HEK293 (cell line): ENCODE results near the gene RTP5.
"Not testable (repeated sequence)": the region's sequence is repeated elsewhere in the genome, so short reads cannot be mapped to it uniquely, and the experiment has no call there.

Source experiments
- CTCF ChIA-PET: fragments of 350-600 bp; formaldehyde crosslinking; extraction: SDS; loops from one replicate; lab custom pipeline; 2021; ENCODE audit warnings: antibody characterized with exemption; lab: Yijun Ruan, JAX
- POLR2A ChIA-PET: fragments of 300-600 bp; formaldehyde crosslinking; extraction: SDS; loops from one replicate; lab custom pipeline; 2020; ENCODE audit warnings: antibody characterized with exemption, inconsistent platforms; lab: Yijun Ruan, JAX
- H3K27ac ChIP-seq: fragments of 200-500 bp; sonication (Bioruptor generic); 2 replicates; pipeline ENCODE4 v1.5.1; 2014; ENCODE audit warnings: low read depth, low read length, control low read depth, inconsistent platforms; ENCODE audit errors: extremely low read depth
- H3K36me3 ChIP-seq, 2 experiments: fragments of 200-500 bp in 1 of 2; sonication (Bioruptor generic) in 1 of 2; 1 replicate in 1 of 2; 2 replicates in 1 of 2; pipeline ENCODE4 v1.5.1; 2014 to 2017; ENCODE audit warnings: inconsistent platforms in 2 of 2, low read length in 2 of 2; ENCODE audit not compliant: control insufficient read depth in 2 of 2, insufficient read depth in 1 of 2
- H3K4me1 ChIP-seq: fragments of 200-500 bp; sonication (Bioruptor generic); 2 replicates; pipeline ENCODE4 v1.5.1; 2014; ENCODE audit warnings: mild to moderate bottlenecking, low read length, inconsistent platforms; ENCODE audit not compliant: control insufficient read depth, insufficient read depth
- H3K4me3 ChIP-seq: 2 replicates; pipeline ENCODE4 v1.5.1; 2011; ENCODE audit warnings: low read depth, mild to moderate bottlenecking, control low read depth, low read length, moderate library complexity
- H3K9me3 ChIP-seq: fragments of 200-500 bp; sonication (Bioruptor generic); 2 replicates; pipeline ENCODE4 v1.5.1; 2014; ENCODE audit warnings: low read depth, low read length, inconsistent platforms; ENCODE audit not compliant: control insufficient read depth, insufficient read depth
- INSM2 ChIP-seq: fragments of 450-650 bp; formaldehyde crosslinking; IDR thresholded peaks from 2 replicates; pipeline ENCODE4 v1.5.1; 2016; ENCODE audit warnings: missing biosample characterization, missing genetic modification characterization
- KLF17 ChIP-seq: fragments of 450-650 bp; formaldehyde crosslinking; IDR thresholded peaks from 2 replicates; pipeline ENCODE4 v1.5.1; 2016; ENCODE audit warnings: missing biosample characterization, missing genetic modification characterization
- SCRT2 ChIP-seq: fragments of 450-650 bp; formaldehyde crosslinking; IDR thresholded peaks from 2 replicates; pipeline ENCODE4 v1.5.1; 2016; ENCODE audit warnings: missing biosample characterization, missing genetic modification characterization
- SETDB1 ChIP-seq: IDR thresholded peaks from one replicate; pipeline ENCODE4 v1.6.1; 2017; ENCODE audit warnings: mild to moderate bottlenecking, low read length, moderate library complexity, mixed read lengths; ENCODE audit not compliant: insufficient read length
- TRIM28 ChIP-seq: IDR thresholded peaks from 2 replicates; pipeline ENCODE4 v1.6.1; 2011; ENCODE audit warnings: low read length, control low read depth, borderline replicate concordance
- ZBTB10 ChIP-seq: fragments of 450-650 bp; formaldehyde crosslinking; IDR thresholded peaks from 2 replicates; pipeline ENCODE4 v1.5.1; 2016; ENCODE audit warnings: missing biosample characterization, missing genetic modification characterization
- ZNF10 ChIP-seq: fragments of 450-650 bp; formaldehyde crosslinking; IDR thresholded peaks from 2 replicates; pipeline ENCODE4 v1.5.1; 2017; ENCODE audit warnings: missing biosample characterization, missing genetic modification characterization
- ZNF114 ChIP-seq: fragments of 450-650 bp; formaldehyde crosslinking; IDR thresholded peaks from 2 replicates; pipeline ENCODE4 v1.5.0; 2017; ENCODE audit warnings: missing biosample characterization, missing genetic modification characterization
- ZNF223 ChIP-seq: fragments of 450-650 bp; formaldehyde crosslinking; IDR thresholded peaks from 2 replicates; pipeline ENCODE4 v1.5.1; 2016; ENCODE audit warnings: missing biosample characterization, missing genetic modification characterization
- ZNF354C ChIP-seq: fragments of 450-650 bp; formaldehyde crosslinking; IDR thresholded peaks from 2 replicates; pipeline ENCODE4 v1.5.1; 2016; ENCODE audit warnings: missing biosample characterization, missing genetic modification characterization, low read depth, borderline replicate concordance
- ZNF394 ChIP-seq: fragments of 450-650 bp; formaldehyde crosslinking; IDR thresholded peaks from 2 replicates; pipeline ENCODE4 v1.5.1; 2016; ENCODE audit warnings: missing biosample characterization, missing genetic modification characterization, mild to moderate bottlenecking, moderate library complexity, borderline replicate concordance
- ZNF510 ChIP-seq: fragments of 450-650 bp; formaldehyde crosslinking; IDR thresholded peaks from 2 replicates; pipeline ENCODE4 v1.5.1; 2018; ENCODE audit warnings: mild to moderate bottlenecking, missing genetic modification characterization, missing biosample characterization; ENCODE audit not compliant: insufficient replicate concordance
- ZNF521 ChIP-seq: fragments of 450-650 bp; formaldehyde crosslinking; IDR thresholded peaks from 2 replicates; pipeline ENCODE4 v1.5.1; 2017; ENCODE audit warnings: missing biosample characterization, mild to moderate bottlenecking, missing genetic modification characterization
- ZNF654 ChIP-seq: fragments of 450-650 bp; formaldehyde crosslinking; IDR thresholded peaks from 2 replicates; pipeline ENCODE4 v1.5.1; 2016; ENCODE audit warnings: low read depth, missing biosample characterization, missing genetic modification characterization
- ZNF777 ChIP-seq: fragments of 450-650 bp; formaldehyde crosslinking; IDR thresholded peaks from 2 replicates; pipeline ENCODE4 v1.5.1; 2017; ENCODE audit warnings: missing biosample characterization, missing genetic modification characterization, borderline replicate concordance
- ZSCAN30 ChIP-seq: fragments of 450-650 bp; IDR thresholded peaks from 2 replicates; pipeline ENCODE4 v1.5.1; 2018; ENCODE audit warnings: missing biosample characterization, mild to moderate bottlenecking, missing genetic modification characterization, moderate library complexity

Gene RTP5

GRCh38 chr2:241874277-241874925, 4.9 kb downstream of the RTP5 start (continued):
- TF ChIP-seq ZNF354C (tag by site-specific recombination): no peak
- TF ChIP-seq ZNF777 (tag by site-specific recombination): no peak

GRCh38 chr2:241875754-241876527, 6.4 kb downstream of the RTP5 start:
- H3K36me3 ChIP-seq, H3K27ac ChIP-seq, POLR2A ChIA-PET, H3K4me3 ChIP-seq: not testable (repeated sequence)
- TF ChIP-seq SCRT2 (tag by site-specific recombination) (peak; percentile 73), SETDB1 (peak; percentile 91), ZNF654 (tag by site-specific recombination) (peak; percentile 47), ZSCAN30 (tag by site-specific recombination) (peak; percentile 17; the same call in 1 of the 2 replicates), TRIM28 (peak; percentile 74; the same call in 1 of the 2 replicates)
- TF ChIP-seq, all 188 proteins: peak for 5; not testable (repeated sequence) for 183
- CTCF ChIA-PET, H3K4me1 ChIP-seq, H3K9me3 ChIP-seq: not testable (repeated sequence)

- Histone ChIP-seq H3K36me3 (no peaks in the 10 kb centered on the region), H3K9me3 (no peaks in the 10 kb centered on the region), H3K4me3 (no peak overlapping the region), H3K27ac (no peak overlapping the region), H3K4me1 (no peaks in the 10 kb centered on the region)
- ChIA-PET CTCF (interaction anchor here (0.8 to 1.0 kb wide), 3 partner anchors 174 to 1023 kb away, joined by 3 to 4 read pairs (median 3); no protein-coding TSS in a partner anchor), POLR2A (no interaction called here)
- TF ChIP-seq ZNF510 (tag by site-specific recombination) (no peak), ZNF114 (tag by site-specific recombination) (no peak), ZBTB10 (tag by site-specific recombination) (no peak), ZNF10 (tag by site-specific recombination) (no peak), KLF17 (tag by site-specific recombination) (no peak), ZNF223 (no peak), INSM2 (tag by site-specific recombination) (no peak), ZNF394 (tag by site-specific recombination) (no peak), ZNF521 (tag by site-specific recombination) (no peak)
Measured at GRCh38 chr2:241876528-241877196, 7.1 kb downstream of the RTP5 start.
